K562 (cell line): ENCODE data around the gene TAOK2. TPM values are rescaled to one million over a fixed set of nuclear protein-coding genes. Genes with fewer than 3 reads are reported as not detected.

Experiments
- ASH1L ChIP-seq: fragments of 450-650 bp; IDR thresholded peaks from 2 replicates; pipeline ENCODE4 v1.6.1; 2018; ENCODE audit warnings: borderline replicate concordance, mild to moderate bottlenecking, low read depth; ENCODE audit not compliant: partially characterized antibody
- BHLHE40 ChIP-seq: IDR thresholded peaks from 2 replicates; pipeline ENCODE4 v1.6.1; 2011; ENCODE audit warnings: low read length, improper control_type of control experiment
- BRF1 ChIP-seq: IDR thresholded peaks from 3 replicates; pipeline ENCODE4 v1.6.1; 2011; ENCODE audit warnings: borderline replicate concordance, mild to moderate bottlenecking; ENCODE audit not compliant: insufficient read length; ENCODE audit errors: extremely low read depth
- CXXC5 ChIP-seq: fragments of 250-450 bp; sonication (Bioruptor Pico); IDR thresholded peaks from 2 replicates; pipeline ENCODE4 v1.8.0; 2022; ENCODE audit warnings: inconsistent platforms, mild to moderate bottlenecking, moderate library complexity
- GABPB1 ChIP-seq: sonication (generic); formaldehyde crosslinking; IDR thresholded peaks from 2 replicates; pipeline ENCODE4 v1.8.0; 2022; ENCODE audit warnings: mild to moderate bottlenecking, missing genetic modification reagents
- HNRNPL ChIP-seq: fragments of 200-400 bp; formaldehyde crosslinking; IDR thresholded peaks from 2 replicates; pipeline ENCODE4 v1.6.1; 2017; ENCODE audit warnings: low read depth, mild to moderate bottlenecking, low read length
- MGA ChIP-seq: fragments of 450-650 bp; IDR thresholded peaks from 2 replicates; pipeline ENCODE4 v1.6.1; 2016; ENCODE audit warnings: mild to moderate bottlenecking, moderate library complexity
- OTX1 ChIP-seq: fragments of 450-650 bp; formaldehyde crosslinking; IDR thresholded peaks from 2 replicates; pipeline ENCODE4 v1.4.0; 2022; ENCODE audit warnings: mild to moderate bottlenecking
- TBP ChIP-seq: optimal IDR thresholded peaks from 2 replicates; pipeline ENCODE3; 2011; ENCODE audit warnings: low read depth, low read length, improper control_type of control experiment
- VEZF1 ChIP-seq: fragments of 200-800 bp; sonication (Bioruptor generic); IDR thresholded peaks from 2 replicates; pipeline ENCODE4 v1.6.1; 2017; ENCODE audit warnings: missing genetic modification characterization, missing compliant biosample characterization
- ZKSCAN1 ChIP-seq: fragments of 150-350 bp; IDR thresholded peaks from 2 replicates; pipeline ENCODE4 v1.6.1; 2016; ENCODE audit warnings: low read depth, low read length
- ZNF232 ChIP-seq: sonication (generic); formaldehyde crosslinking; IDR thresholded peaks from 2 replicates; pipeline ENCODE4 v1.8.0; 2022; ENCODE audit warnings: mild to moderate bottlenecking, missing genetic modification reagents
- ZNF277 ChIP-seq: fragments of 250-450 bp; sonication (Bioruptor Pico); IDR thresholded peaks from 2 replicates; pipeline ENCODE4 v1.8.0; 2022; ENCODE audit warnings: inconsistent platforms, mild to moderate bottlenecking, moderate library complexity, borderline replicate concordance
- polyA plus RNA-seq, 8 experiments: library from polyadenylated mRNA; depleted of rRNA in 4 of 8; stranded (reverse) in 5 of 8; unstranded in 3 of 8; fragments of >200 nt; fragmentation: Nextera tagmentation in 2 of 8; fragmentation: Illumina TruSeq in 1 of 8; extraction: Ambion mirVana in 2 of 8; extraction: Trizol in 1 of 8; gene quantifications; 2 replicates each; pipeline versions ENCODE4 v1.2.1 to v1.2.3, GENCODE V29; 2011 to 2014; ENCODE audit warnings: inconsistent platforms in 1 of 8, missing spikeins in 1 of 8
- total RNA-seq, 7 experiments: library from RNA; depleted of rRNA in 6 of 7; stranded (reverse); fragments of >200 nt in 6 of 7; fragmentation: Illumina TruSeq in 2 of 7; extraction: Trizol in 2 of 7; gene quantifications; 2 replicates each; pipeline versions ENCODE4 v1.2.1 to v1.2.3, GENCODE V29; 2011 to 2021; ENCODE audit warnings: low replicate concordance in 1 of 7

Gene TAOK2
- total and polyA plus RNA-seq, 9 of the 15 experiments (the other 6 are each of a cell fraction or from before 2014, with no cell fraction given): 0.10 to 41.8 (median 13.7) TPM

GRCh38 chr16:29973384-29974246 is at the start of gene TAOK2 (continued):
- TF ChIP-seq BRF1: no peak
- peak; percentile 99 for TF ChIP-seq MGA
- peak; percentile 73; the same call in 1 of the 2 replicates for TF ChIP-seq OTX1 (CRISPR knock-in tag)
- no peak for TF ChIP-seq ZNF277 (CRISPR knock-in tag)
- peak; percentile 34 for TF ChIP-seq TBP
- peak; percentile 94 for TF ChIP-seq VEZF1
- TF ChIP-seq HNRNPL: no peak
- TF ChIP-seq BHLHE40: 0 out of 2 replicates have a peak, but pooled peaks have one; percentile 16
- TF ChIP-seq ZNF232 (CRISPR knock-in tag): no peak
- peak; percentile 71 for TF ChIP-seq CXXC5 (CRISPR knock-in tag)
- peak; percentile 72 for TF ChIP-seq GABPB1 (CRISPR knock-in tag)
- TF ChIP-seq ZKSCAN1: no peak
- no peak for TF ChIP-seq ASH1L
